HL-60/S4 treated with phorbol 12-myristate 13-acetate at 8.2 ng/mL for 4 days and 3 days (cell line): Measurements from ENCODE around the gene ACOXL.

ENCODE experiments used
- in situ Hi-C: fragments of 300-500 bp; cut with MboI; formaldehyde crosslinking; loops from 2 replicates; pipeline ENCODE4 v1.15.0; 2022; ENCODE audit warnings: low sequenced_read_pairs

The ACOXL gene

DNA sequence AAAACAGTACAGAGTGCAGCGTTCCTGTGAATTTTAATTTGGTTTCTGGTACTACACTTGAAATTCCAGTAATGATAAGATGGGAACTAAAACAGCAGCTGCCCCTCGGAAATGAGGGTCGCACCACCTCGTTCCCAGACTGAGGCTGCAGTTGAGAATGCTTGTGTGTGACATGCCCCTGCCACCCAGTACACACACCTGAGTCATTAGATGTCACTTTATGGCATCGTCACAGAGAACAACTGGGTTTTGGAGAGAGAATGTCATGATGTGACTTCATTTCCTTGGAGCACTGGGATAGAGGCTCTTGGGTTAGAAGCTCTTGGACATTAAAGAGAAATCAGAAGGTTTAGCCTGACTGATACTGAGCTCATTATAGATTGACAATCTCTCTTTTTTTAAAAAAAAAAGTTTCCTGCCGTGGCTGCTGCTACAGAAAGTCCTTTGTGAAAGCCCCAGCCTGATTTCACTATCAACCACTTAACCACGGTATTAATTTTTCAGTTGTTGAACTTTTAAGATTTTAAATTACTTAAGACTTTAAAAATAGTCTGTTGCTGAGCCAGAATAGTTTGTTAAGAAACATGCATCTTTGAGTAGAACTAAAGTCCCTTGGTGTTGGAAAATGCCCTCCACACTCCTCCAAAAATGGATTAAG lies 412.9 kb downstream of the ACOXL start:
- in situ Hi-C loops: no loop called here

DNA sequence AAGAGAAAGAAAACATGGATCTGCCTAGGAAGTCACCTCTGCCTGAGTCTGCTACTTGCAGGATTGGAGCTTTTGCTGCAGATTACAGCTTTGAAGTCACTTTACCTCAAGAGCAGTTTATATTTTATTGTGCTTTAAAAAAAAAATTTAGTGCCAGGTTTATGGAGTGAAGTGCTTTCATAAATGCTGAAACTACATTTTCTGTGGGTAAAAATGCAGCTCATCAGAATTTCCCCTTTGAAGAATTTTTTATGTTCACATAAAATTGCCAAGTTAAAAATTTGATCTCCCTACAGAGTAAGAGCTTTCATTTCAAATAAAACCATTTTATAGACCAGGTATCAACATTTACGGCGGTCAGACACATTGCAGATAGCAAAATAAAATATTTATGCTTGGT lies 413.6 kb downstream of the ACOXL start:
- in situ Hi-C loops: no loop called here

DNA sequence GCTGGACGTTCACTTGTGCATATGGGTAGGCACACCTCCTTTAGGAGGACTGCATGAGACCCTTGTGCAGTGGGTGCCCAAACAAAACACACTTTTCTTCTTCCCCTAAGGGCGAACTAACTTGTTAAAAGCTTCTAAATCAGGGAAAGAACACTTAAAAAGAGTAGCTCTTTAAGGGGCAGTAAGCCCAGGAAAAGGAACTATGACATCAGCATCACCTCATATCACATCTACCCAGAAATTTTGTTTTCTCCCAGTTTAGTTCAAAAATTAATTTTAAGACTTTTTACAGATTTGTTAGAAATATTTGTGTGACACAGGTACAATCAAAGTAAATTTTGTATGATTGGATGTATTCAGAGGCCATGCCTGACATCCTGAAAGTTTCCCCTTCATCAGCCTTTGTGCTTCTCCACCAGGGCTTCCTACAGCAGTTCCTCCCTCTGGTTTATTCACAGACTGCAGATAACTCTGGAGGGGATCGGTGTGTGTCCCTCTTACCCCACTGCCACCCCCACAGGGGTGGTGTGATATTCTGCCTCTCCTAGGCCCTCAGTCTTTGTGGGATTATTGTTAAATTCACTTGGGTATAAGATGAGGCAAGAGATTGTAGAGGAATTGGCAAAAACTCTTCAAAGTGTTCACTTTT lies 416.0 kb downstream of the ACOXL start:
- in situ Hi-C loops: no loop called here

DNA sequence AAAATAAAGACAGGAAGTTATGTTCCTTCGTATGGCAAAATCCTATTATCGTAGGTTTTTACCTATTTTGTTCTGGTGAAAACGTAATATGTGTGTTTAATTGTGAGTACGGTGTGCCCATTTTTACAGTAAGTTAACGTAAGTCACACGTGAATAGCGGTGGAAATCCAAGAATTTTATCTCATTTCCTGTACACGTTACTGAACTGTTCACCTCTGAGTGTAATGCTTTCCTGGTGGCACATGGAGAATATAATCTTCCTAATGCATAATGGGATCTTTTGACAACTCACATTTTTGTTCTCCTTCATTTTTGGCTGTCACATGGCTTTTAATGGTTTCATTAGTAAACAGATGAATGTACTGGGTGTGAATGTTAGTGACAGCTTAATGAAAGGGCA lies 416.6 kb downstream of the ACOXL start:
- in situ Hi-C loops: no loop called here

DNA sequence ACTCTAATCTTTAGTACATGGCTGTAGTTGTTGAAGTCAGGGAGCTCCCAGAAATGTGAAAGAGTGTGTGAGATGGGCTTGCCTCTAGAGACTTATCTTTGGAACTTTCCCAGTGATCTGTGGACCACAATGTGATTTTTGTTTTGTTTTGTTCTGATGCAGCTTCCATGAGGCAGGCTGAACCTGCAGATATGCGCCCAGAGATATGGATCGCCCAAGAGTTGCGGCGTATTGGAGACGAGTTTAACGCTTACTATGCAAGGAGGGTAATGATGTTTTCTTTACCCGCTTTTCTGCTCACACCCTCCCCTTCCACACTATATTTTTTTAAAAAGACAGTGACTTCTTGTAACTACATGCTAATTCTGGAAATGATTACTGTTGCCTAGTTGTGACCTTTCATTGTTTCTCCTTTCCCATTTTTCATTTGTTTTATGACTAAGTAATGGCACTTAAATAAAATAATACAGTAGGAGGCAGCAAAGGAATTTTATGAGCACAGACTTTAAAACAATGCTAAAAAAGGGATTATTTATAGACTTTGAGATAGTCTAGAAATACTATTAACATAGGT lies 417.6 kb downstream of the ACOXL start:
- in situ Hi-C loops: no loop called here

DNA sequence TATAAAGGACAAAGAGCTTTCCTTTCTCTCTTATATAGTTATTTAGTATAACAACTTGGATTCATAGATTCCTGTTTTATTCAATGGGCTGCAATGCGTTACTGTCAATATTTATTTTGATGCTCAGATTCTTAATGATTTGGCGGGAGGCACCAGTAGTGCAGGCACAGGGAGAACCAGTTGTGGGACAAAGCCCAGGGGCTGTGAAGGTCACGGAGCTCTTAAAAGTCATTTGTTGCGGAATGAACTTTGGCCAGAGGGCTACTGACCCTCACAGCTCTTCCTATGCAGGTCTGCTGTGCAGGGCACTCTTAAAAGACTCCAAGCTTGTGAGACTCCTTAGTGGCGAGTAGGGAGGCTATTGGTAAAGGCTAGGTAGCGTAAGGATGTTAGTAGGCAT lies 422.4 kb downstream of the ACOXL start:
- in situ Hi-C loops: no loop called here

DNA sequence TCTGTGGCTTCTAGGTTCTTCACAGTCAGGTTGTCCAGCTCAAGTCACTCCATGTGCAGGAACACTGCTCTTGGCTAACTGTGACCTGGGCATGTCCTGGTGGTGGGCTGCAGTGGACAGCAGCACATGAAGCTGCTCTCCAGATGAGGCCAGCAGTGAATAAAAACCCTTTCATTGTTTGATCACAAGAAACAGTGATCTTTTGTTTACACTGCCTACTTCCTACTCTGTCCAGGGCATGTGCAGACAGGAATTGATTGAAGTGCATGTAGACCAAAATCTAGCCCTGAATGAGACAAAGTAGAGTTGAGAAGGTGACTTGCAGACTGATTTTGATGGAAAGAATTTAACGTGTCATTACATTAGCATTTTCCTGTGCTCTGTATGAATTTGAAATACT lies 423.2 kb downstream of the ACOXL start:
- in situ Hi-C loops: no loop called here

DNA sequence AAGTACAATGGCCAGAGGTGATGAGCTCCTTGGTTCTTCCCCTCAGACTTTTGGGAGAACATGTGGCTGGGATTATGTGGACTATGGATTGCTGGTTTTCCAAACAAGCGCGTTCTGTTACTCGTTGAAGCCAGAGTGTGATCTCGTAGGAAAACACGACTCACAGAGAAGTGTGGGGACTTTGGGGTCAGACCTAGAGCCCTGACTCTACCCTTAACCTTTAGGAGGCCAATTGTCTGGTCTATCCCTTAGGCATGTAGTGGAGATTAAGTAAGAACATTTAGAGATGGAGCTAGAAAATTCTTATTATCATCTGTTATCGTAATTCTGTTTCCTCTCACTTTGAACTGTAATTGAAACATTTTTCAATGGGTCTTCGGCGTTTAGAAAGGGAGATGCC lies 424.2 kb downstream of the ACOXL start:
- in situ Hi-C loops: no loop called here

DNA sequence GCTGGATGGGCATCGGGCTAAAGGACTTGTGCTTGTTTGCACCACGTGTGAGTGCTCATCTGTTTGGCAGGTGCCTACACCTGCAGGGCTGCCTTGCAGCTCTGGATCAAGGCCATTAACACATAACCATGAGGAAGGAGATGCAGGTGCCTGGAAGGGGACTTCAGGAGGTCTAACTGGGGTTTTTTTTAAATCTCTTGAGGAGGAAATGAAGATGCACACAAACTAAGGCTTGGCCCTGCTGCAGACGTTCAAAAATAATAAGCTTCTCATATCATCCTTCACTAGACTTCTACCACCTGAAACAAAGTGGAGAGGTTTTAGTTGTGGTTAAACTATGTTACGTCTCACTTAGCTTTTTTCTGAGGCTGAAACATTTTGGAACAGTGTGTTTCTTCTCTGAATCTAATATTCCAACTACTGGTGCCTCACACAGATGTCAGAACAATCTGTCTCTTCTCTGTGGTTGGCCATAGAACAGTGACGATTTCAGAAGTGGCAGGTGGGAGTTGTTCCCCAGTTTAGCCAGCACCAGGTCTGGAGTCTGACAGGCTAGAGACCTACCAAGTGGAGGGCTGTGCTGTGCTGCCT lies 424.8 kb downstream of the ACOXL start:
- in situ Hi-C loops: no loop called here

DNA sequence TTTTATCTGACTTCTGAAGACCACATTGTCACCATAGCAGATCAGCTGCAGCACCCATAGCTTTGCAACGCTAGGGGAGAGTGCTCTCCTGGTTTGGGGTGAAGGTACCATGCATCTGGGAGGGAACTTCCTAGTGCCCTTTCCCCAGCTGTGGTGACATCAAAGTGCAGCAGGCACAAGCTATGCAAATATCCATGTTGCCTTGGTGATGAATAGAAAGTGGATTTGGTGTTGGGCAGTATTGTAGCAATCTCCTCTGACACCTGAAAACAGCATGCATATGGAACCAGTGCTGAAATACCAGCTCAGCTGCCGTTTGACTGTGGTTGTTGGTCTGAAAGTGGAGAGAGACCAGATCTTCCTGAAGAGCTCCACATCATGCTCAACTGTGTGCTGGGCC lies 425.4 kb downstream of the ACOXL start:
- in situ Hi-C loops: no loop called here

DNA sequence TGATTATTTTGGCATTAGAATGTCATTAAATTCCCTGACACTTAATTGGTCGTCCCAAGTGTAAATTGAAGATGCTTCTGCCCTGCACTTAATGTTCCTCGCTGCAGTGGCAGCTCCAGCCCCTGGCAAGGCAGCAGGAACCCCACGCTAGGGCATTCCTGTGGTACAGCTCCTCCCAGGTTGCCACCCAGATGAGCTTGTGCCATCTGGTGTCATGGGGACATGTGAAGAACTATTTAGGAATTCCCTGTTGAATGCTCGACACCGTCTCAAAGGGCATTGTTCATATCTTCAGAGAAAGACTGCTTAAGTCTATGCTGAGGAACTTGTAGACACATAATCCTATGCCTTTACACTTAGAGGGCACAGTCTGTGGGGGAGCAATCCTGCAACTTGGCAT lies 427.3 kb downstream of the ACOXL start:
- in situ Hi-C loops: no loop called here

DNA sequence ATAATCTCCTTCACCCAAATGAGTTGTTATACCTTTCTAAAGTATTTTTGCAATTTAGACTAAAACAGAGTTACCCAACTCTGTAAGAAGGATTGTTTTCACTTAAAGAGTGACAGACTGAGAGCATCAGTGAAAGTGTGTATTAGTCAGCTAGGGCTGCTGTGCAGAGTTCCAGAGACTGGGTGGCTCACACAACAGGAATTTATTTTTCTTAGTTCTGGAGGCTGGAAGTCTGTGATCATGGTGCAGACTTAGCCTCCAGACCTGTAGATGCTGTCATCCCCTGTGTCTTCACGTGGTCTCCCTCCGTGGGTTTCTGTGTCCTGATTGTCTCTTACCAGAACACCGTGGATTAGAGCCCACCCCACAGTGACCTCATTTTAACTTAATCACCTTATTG lies 428.4 kb downstream of the ACOXL start:
- in situ Hi-C loops: no loop called here

DNA sequence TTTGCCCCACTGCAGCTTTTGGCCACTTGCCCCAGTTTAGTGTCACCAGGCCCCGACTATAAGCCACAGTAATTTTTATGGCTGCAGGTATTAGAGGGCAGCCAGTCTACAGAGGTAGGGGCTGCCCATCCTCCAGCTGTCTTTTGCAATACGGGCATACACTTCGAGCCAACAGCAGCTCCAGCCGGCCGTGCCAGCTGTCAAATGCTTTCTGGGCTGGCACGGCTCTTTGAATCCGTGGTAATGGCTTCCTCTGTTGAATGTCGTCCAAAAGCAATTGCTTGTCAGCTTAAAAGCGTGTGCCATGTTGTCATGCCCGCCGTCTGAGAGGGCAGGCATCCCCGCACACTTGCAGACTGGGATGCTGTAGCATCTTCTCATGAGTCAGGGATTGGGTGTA lies 429.6 kb downstream of the ACOXL start:
- in situ Hi-C loops: no loop called here

DNA sequence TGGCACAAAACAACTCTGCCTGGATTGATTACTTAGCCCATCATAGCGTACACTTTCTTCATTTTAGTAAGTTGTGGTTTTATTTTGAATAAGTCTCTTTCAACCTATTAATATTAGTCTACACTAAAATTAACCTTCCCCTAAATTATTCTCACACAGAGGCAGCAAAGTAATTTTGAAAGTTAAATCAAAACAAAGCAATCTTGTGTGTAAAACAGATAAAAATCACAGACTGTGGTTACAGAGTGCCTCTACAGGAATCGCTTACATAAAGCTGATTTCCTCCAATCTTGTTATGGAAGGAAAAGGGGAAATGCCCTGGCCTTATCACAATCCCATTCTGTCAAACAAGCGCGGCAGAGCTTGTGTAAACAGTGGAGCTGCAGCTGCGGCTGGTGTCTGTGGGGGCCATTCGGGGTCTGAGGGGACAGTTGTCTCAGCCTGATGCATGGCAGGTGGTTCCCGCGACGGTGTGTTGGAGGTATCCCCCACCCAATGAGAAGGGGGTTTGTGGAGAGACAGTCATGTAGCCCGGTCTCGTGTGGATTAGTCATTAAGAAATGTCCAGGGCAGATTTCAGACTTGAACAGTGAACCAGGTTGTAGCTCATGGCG lies 430.5 kb downstream of the ACOXL start:
- in situ Hi-C loops: no loop called here

DNA sequence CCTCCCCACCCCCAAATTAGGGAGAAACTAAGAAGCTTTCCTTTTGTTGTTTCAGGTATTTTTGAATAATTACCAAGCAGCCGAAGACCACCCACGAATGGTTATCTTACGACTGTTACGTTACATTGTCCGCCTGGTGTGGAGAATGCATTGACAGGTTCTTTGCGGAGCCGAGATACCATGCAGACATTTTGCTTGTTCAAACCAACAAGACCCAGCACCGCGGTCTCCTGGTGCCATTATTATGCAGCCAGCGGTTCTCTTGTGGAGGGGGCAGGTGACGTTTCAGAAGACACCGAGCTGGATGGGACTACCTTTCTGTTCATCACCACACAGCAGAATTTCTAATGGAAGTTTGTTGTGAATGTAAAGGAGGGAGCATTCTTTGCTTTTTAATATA lies 431.7 kb downstream of the ACOXL start:
- in situ Hi-C loops: no loop called here

DNA sequence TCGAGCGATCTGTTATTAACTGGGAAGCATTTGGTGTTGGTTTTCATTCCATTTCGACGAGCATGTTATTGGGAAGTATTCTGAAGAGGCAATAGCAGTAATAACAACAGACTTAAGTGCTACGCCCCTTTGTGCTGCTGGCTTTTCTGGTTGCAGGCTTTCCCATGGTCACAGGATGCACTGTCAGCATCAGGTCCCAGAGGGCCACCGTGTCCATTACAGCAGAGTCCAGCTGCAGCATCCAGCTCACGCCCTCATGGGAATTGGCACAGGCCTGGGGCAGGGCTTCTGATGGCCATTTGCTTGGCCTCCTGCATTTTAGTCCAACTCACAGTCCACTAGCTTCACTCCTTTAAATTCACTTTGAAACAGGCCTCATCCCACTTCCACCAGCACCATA lies 432.7 kb downstream of the ACOXL start:
- in situ Hi-C loops: no loop called here

DNA sequence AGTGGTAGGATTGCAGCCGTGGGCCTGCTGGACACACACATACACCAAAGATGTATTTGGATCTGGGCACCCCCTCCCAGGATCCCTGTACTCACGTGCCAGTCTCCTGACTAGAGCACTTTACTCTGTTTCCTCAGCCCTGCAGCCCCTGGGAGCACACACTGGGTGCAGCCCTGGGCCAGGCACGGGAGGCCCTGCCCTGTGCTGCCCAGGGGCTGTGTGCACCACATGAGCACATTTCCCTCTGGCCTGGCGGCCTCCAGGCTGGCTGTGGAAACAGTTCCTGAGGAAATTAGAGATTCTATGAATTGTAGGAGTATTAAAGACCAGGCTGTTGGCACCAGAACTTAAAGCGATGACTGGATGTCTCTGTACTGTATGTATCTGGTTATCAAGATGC lies 433.7 kb downstream of the ACOXL start:
- in situ Hi-C loops: no loop called here

DNA sequence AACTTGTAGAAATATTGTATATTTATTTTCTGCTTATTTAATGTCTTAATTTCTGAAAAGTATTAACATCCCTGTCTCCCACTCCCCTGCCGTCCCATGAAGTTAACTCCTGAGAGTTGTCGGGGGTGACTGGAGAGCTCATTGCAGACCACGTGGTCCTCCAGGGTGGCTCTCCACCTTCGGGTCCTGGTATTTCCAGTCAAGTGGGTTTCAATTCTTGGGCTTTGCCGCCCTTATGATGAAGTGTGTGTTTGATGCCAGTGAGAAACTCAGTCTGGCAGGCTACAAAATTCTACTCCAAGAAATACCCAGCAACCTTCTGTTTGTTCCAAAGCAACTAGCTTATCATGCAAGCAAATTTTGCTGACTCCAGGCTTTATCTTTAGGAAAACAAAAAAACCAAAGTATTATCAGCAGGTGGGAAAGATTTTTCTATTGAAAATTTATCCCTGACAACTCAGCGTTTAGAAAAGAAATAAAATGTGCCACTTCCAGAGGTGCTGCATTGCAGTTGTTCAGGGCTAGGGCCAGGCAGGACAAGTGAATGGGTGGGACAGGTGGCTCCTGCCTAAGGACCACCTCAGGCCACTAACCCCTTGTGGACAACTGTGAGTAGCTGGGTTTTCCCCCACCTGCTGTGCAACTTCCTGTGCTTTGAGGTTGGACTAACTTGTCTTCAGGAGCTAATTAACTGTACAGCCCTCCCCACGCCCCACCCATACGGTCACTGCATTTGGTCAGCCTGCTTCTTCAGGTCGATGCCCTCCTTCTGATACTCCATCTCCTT lies 434.9 kb downstream of the ACOXL start:
- in situ Hi-C loops: no loop called here

DNA sequence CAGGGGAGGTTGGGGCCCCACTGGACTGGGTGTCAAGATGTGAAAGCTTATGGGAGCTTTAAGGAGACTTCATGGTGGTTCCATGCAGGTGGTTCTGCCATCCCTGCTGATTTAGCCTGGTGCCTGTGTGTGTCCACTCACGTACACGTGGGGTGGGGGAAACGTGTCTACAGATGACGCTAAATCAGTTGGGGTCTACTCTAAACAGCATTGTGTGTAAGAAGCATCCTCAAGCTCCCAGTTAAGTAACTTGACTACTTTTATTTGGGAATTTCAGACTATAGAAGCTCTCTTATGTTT lies 435.4 kb downstream of the ACOXL start:
- in situ Hi-C loops: no loop called here
